Aortic smooth muscle cell (primary cell): ENCODE results near the gene H2BW1. TPM values are rescaled to one million over a fixed set of nuclear protein-coding genes. Genes with fewer than 3 reads are reported as not detected.

Experiments
- total RNA-seq: library from RNA; depleted of rRNA; stranded (reverse); fragments of >200 nt; gene quantifications from 2 replicates; pipeline ENCODE4 v1.2.3, GENCODE V29; 2014

Gene H2BW1, protein sequence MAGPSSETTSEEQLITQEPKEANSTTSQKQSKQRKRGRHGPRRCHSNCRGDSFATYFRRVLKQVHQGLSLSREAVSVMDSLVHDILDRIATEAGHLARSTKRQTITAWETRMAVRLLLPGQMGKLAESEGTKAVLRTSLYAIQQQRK
- not detected in 2 replicates for total RNA-seq

DNA sequence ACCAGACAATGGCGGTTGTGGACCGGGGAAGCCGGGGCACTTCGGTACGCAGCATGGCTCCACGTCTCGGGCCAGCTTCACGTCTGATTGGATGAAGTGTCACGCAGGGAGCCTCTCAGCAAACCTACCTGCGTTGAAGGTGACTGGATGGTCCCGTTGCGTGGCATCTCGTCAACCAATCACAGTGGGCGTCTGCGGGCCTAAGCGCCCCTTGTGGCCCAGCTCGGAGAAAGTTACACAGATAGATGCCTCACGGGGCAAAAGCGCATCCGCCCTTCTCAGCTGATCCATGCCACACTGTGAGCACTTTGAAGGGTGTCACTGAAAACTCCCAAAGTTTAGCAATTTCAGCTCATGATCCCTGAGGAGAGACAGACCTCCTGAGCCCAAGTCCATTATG is at the start of gene H2BW1:
Gene H2BW1 (minus strand): TSS at position 103 of the 400 bp plus-strand sequence. CDS start 132 bp downstream, outside the sequence.

DNA sequence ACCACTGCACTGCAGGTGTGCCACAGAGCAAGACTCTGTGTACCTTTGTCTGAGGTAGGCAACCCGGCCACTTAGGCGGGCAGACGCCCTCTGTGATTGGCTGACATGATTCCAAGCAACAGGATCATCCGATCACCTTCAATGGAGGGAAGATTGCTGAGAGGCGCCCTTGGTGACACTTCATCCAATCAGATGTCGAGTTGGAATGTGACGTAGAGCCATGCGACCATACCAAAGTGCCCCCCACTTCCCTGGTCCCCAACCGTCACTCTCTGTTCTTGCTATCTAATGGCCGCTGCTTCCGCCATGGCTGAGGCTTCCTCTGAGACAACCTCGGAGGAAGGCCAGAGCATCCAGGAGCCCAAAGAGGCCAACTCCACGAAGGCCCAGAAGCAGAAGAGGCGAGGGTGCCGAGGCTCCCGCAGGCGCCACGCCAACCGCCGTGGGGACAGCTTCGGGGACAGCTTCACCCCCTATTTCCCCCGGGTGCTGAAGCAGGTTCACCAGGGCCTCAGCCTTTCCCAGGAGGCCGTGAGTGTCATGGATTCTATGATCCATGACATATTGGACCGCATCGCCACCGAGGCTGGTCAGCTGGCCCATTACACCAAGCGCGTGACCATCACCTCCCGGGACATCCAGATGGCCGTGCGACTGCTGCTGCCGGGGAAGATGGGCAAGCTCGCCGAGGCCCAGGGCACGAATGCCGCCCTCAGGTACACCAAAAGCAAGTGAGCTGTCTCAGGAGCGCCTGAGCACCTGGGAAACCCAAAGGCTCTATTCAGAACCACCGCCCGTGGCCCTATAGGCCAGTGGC is 26.4 kb upstream of the H2BW1 start, which contains the start of gene H2BW2:
Gene H2BW2 (plus strand): TSS at position 268 of the 817 bp plus-strand sequence. CDS start 39 bp downstream, at position 307.

DNA sequence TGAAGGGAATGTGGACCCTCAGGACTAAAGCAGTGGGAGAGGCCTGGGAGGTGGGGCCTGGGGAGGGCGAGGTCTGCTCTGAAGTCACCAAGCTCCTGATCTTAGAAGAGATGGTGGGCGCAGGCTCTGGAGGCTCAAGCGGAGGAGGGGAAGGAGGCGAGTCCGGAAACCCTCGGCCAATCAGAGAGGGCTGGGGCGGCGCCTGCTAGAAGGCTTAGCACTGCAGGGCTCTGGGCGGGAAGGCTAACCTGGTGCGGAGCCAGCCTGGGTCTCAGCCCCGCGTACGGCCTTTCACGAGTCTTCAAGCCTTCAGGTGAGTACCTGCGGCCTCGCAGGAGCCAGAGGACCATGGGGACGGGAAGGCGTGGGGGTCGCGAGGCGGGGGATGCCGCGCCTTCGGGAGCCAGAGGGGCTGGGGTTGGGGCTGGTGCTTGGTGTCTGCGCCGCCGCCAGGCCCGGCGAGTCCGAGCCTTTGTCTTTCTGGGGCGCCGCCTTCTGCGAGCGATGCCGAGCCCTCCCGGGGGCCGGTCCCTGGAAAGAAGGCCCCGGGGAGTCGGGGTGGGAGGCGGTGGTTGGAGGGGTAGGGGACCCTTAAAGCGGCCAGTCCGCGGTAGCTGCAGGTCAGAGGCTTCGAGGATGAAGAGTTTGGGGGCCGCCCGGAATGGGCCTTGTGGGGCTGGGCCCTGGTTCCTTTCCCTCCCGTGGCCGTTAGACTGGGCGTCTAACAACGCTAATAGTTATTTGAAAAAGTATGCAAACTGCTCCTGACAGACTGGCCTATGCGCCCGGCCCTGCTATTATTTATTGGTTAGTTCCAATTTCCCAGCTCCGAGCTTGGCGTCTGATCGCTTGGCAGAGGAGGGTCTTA is 50.9 kb downstream of the H2BW1 start, which contains the start of gene TMSB15B:
Gene TMSB15B (plus strand): TSS at position 217 of the 868 bp plus-strand sequence.

Other genes with a start within 250 kb of the H2BW1 start
- 0.12 TPM in 1 of 2 replicates, not detected in the other for gene PLP1, start 236.9 kb downstream of the H2BW1 start, total RNA-seq
- 0.50 and 0.66 TPM in 2 replicates for gene RAB9B, start 181.5 kb downstream of the H2BW1 start, total RNA-seq
- 1.6 and 1.8 TPM in 2 replicates for gene TMSB15B, start 51.1 kb downstream of the H2BW1 start, total RNA-seq
- not detected in 2 replicates for gene H2BW2, start 26.2 kb upstream of the H2BW1 start, total RNA-seq
- 1.3 and 1.6 TPM in 2 replicates for gene TMSB15C, start 62.5 kb upstream of the H2BW1 start, total RNA-seq
- gene ZCCHC18, start 98.8 kb upstream of the H2BW1 start, total RNA-seq: 0.12 and 0.26 TPM in 2 replicates
- gene SLC25A53, start 143.3 kb upstream of the H2BW1 start, total RNA-seq: 10.6 and 19.9 TPM in 2 replicates
- gene FAM199X, start 152.7 kb upstream of the H2BW1 start, total RNA-seq: 17.5 and 18.1 TPM in 2 replicates
- gene ESX1, start 241.2 kb upstream of the H2BW1 start, total RNA-seq: not detected in 2 replicates